Uterus (tissue), 2 donors: ENCODE results near the gene TMEM165.

Source experiments
- POLR2A ChIP-seq, 2 donors: fragments of 450-650 bp; IDR thresholded peaks; one replicate each; pipeline ENCODE4 v1.6.1; 2016; ENCODE audit warnings: antibody characterized with exemption in 2 of 2, mild to moderate bottlenecking in 1 of 2, moderate library complexity in 1 of 2
- TF ChIP-seq, protein P1 (sequence below), 4 experiments: fragments of 200-600 bp in 2 of 4; fragments of 450-650 bp in 2 of 4; sonication (generic) in 2 of 4; IDR thresholded peaks; one replicate each; pipeline ENCODE4 v1.5.1; 2016 to 2019; ENCODE audit warnings: antibody characterized with exemption in 4 of 4, mild to moderate bottlenecking in 2 of 4, moderate library complexity in 1 of 4

DNA sequence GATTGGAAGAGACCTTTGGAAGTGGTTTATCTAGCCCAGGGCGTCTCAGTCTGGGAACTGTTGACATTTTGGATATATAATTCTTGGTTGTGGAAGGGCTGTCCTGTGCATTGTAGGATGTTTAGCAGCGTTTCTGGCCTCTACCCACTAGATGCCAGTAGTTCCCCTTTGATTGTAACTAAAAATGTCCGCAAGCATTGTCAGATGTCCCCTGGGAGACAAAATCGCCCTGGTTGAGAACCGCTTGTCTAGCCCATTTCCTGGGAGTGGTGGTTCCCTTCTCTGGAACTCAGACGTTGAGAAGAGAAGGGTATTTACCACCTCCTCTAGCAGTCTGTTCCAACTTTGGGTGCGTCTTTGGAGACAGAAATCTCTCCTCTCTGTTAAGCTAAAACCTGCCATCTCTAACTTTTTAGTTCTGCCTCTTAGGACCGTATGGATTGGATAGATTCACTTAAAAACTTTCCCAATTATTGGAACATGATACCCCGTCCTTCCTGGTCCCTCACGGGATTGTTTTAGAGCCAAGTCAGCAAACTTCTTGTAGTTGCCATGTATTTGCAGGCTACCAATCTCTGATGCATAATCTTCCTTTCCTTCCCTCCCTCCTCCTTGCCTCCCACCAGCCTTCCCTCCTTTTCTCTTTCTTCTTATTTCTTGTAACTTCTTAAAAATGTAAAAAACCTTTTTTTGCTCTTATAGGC is 13.9 kb downstream of the TMEM165 start:
- TF ChIP-seq, protein P1, sequence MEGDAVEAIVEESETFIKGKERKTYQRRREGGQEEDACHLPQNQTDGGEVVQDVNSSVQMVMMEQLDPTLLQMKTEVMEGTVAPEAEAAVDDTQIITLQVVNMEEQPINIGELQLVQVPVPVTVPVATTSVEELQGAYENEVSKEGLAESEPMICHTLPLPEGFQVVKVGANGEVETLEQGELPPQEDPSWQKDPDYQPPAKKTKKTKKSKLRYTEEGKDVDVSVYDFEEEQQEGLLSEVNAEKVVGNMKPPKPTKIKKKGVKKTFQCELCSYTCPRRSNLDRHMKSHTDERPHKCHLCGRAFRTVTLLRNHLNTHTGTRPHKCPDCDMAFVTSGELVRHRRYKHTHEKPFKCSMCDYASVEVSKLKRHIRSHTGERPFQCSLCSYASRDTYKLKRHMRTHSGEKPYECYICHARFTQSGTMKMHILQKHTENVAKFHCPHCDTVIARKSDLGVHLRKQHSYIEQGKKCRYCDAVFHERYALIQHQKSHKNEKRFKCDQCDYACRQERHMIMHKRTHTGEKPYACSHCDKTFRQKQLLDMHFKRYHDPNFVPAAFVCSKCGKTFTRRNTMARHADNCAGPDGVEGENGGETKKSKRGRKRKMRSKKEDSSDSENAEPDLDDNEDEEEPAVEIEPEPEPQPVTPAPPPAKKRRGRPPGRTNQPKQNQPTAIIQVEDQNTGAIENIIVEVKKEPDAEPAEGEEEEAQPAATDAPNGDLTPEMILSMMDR (IDR thresholded peaks at IDR 0.05) = no peak
- no peak for TF ChIP-seq POLR2A (IDR thresholded peaks at IDR 0.05)
